GM12892 (cell line): ENCODE data around the gene TP53INP2.

ENCODE experiments used
- POLR2A ChIP-seq: IDR thresholded peaks from 2 replicates; pipeline ENCODE4 v1.6.1; 2011; ENCODE audit warnings: low read depth, low read length, control low read depth
- POLR2AphosphoS5 ChIP-seq: IDR thresholded peaks from 2 replicates; pipeline ENCODE4 v1.6.1; 2011; ENCODE audit warnings: low read depth, low read length, control low read depth
- TAF1 ChIP-seq: IDR thresholded peaks from 2 replicates; pipeline ENCODE4 v1.6.1; 2011; ENCODE audit warnings: low read depth, mild to moderate bottlenecking, control low read depth, low read length, borderline replicate concordance

- TF ChIP-seq POLR2A (no peak), POLR2AphosphoS5 (no peak), TAF1 (no peak)
These were observed 49.7 kb downstream of the TP53INP2 start for GRCh38 chr20:34753706-34754461.
